Loucy (cell line): ENCODE data around the gene LPIN1.

ENCODE experiments used
- H2AFZ ChIP-seq: fragments of 200-600 bp; sonication (generic); 2 replicates; pipeline ENCODE4 v1.6.0; 2016; ENCODE audit warnings: antibody characterized with exemption, mild to moderate bottlenecking, low read length, moderate library complexity
- H3F3A ChIP-seq: fragments of 200-600 bp; 2 replicates; pipeline ENCODE4 v1.6.0; 2016; ENCODE audit warnings: antibody characterized with exemption, low read depth, mild to moderate bottlenecking
- H3K27me3 ChIP-seq: fragments of 200-600 bp; sonication (generic); 2 replicates; pipeline ENCODE4 v1.6.1; 2014; ENCODE audit warnings: low read length, mild to moderate bottlenecking; ENCODE audit not compliant: insufficient read depth, poor library complexity, severe bottlenecking
- H3K36me3 ChIP-seq: fragments of 200-600 bp; sonication (generic); 2 replicates; pipeline ENCODE4 v1.6.1; 2016; ENCODE audit warnings: low read length; ENCODE audit not compliant: insufficient read depth
- H3K4me1 ChIP-seq: fragments of 200-600 bp; sonication (generic); 2 replicates; pipeline ENCODE4 v1.5.1; 2014; ENCODE audit warnings: low read length, mild to moderate bottlenecking; ENCODE audit not compliant: insufficient read depth, poor library complexity, severe bottlenecking
- H3K4me2 ChIP-seq: fragments of 200-600 bp; sonication (generic); 2 replicates; pipeline ENCODE4 v1.6.0; 2014; ENCODE audit warnings: antibody characterized with exemption, low read length, low read depth, mild to moderate bottlenecking; ENCODE audit not compliant: poor library complexity, severe bottlenecking
- H3K4me3 ChIP-seq: fragments of 200-600 bp; sonication (generic); 2 replicates; pipeline ENCODE4 v1.5.1; 2014; ENCODE audit warnings: low read length, mild to moderate bottlenecking, mixed read lengths; ENCODE audit not compliant: poor library complexity, severe bottlenecking
- H3K79me2 ChIP-seq: fragments of 200-600 bp; sonication (generic); 2 replicates; pipeline ENCODE4 v1.6.1; 2014; ENCODE audit warnings: low read length; ENCODE audit not compliant: insufficient read depth
- H3K9ac ChIP-seq: fragments of 200-600 bp; sonication (generic); 2 replicates; pipeline ENCODE4 v1.6.0; 2014; ENCODE audit warnings: mild to moderate bottlenecking, low read depth, low read length, moderate library complexity; ENCODE audit not compliant: poor library complexity, severe bottlenecking
- H3K9me2 ChIP-seq: fragments of 200-600 bp; sonication (generic); replicated peaks from 2 replicates; pipeline ENCODE4 v1.6.1; 2016; ENCODE audit warnings: low read depth, low read length, mixed read lengths
- H3K9me3 ChIP-seq: fragments of 200-600 bp; sonication (generic); 2 replicates; pipeline ENCODE4 v1.6.1; 2014; ENCODE audit warnings: mild to moderate bottlenecking, antibody characterized with exemption, low read length, low read depth; ENCODE audit not compliant: insufficient read depth
- H4K20me1 ChIP-seq: fragments of 200-600 bp; sonication (generic); 2 replicates; pipeline ENCODE4 v1.6.0; 2014; ENCODE audit warnings: antibody characterized with exemption, low read length, mild to moderate bottlenecking; ENCODE audit not compliant: insufficient read depth, poor library complexity, severe bottlenecking
- CTCF ChIP-seq: fragments of 200-600 bp; sonication (generic); conservative IDR thresholded peaks from 2 replicates; pipeline ENCODE4 v1.5.1; 2014; ENCODE audit warnings: mild to moderate bottlenecking, antibody characterized with exemption, low read length
- EZH2phosphoT487 ChIP-seq: fragments of 200-600 bp; IDR thresholded peaks from 2 replicates; pipeline ENCODE4 v1.6.1; 2018; ENCODE audit warnings: antibody characterized with exemption, mild to moderate bottlenecking, moderate library complexity, borderline replicate concordance

Gene LPIN1

GRCh38 chr2:11746376-11746806 is at the start of gene LPIN1:
Gene LPIN1 (plus strand): TSS chr2:11746632. CDS start chr2:11765542, 18,910 bp downstream.
- peaks cover 53% of the 10 kb centered on the region for H3K79me2 ChIP-seq
- H3F3A ChIP-seq: no peaks in the 10 kb centered on the region
- TF ChIP-seq CTCF (no peak), EZH2phosphoT487 (no peak)

DNA sequence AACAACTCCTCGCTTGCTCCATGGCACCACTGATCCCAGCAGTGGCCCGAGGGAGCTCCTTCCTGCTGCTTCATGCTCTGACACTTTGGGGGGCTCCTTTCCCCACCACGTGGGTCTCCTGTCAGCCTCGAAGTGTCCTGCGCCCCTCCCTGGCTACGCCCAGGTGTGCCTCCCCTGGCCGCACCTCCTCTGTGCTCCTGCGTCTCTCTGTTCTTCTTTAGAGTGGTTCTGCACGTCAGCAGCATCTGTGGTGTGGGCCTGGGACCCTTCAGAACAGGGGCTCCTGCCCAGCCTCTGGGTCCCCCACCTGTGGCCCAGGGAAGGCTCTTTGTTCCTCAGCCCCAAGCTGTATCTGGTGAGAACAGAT is 49.7 kb upstream of the LPIN1 start:
- H3K9me3 ChIP-seq: no peaks in the 10 kb centered on the region
- no peaks in the 10 kb centered on the region for H3K36me3 ChIP-seq
- H3K79me2 ChIP-seq: no peaks in the 10 kb centered on the region
- H3K9ac ChIP-seq: no peak overlapping the region
- H3K9me2 ChIP-seq: no peaks in the 10 kb centered on the region
- peaks cover 8% of the 10 kb centered on the region for H3K4me1 ChIP-seq
- TF ChIP-seq CTCF (no peak), EZH2phosphoT487 (no peak)
- H3F3A ChIP-seq: no peaks in the 10 kb centered on the region
- no peak overlapping the region for H2AFZ ChIP-seq
- no peaks in the 10 kb centered on the region for H3K27me3 ChIP-seq
- H4K20me1 ChIP-seq: no peaks in the 10 kb centered on the region
- no peak overlapping the region for H3K4me2 ChIP-seq
- no peak overlapping the region for H3K4me3 ChIP-seq

More at GRCh38 chr2:11746376-11746806, at the start of gene LPIN1:
- no peaks in the 10 kb centered on the region for H3K36me3 ChIP-seq
- peak within 1 kb of the TSS; percentile 62; the same call in 1 of the 2 replicates for H2AFZ ChIP-seq
- H3K9me3 ChIP-seq: no peaks in the 10 kb centered on the region
- peaks cover 19% of the 10 kb centered on the region for H4K20me1 ChIP-seq
- peak within 1 kb of the TSS; percentile 88 for H3K9ac ChIP-seq
- H3K4me2 ChIP-seq: peak within 1 kb of the TSS; percentile 96
- no peaks in the 10 kb centered on the region for H3K9me2 ChIP-seq
- H3K4me3 ChIP-seq: peak within 1 kb of the TSS; percentile 91
- H3K27me3 ChIP-seq: no peaks in the 10 kb centered on the region
- peaks cover 68% of the 10 kb centered on the region for H3K4me1 ChIP-seq

GRCh38 chr2:11697103-11697871 is 49.1 kb upstream of the LPIN1 start:
- Histone ChIP-seq H3K9me2 (no peaks in the 10 kb centered on the region), H3K4me2 (no peak overlapping the region), H3K9me3 (no peaks in the 10 kb centered on the region), H3K4me3 (no peak overlapping the region), H3K27me3 (no peaks in the 10 kb centered on the region), H3K36me3 (no peaks in the 10 kb centered on the region), H2AFZ (no peak overlapping the region), H4K20me1 (no peaks in the 10 kb centered on the region), H3K4me1 (peaks cover 14% of the 10 kb centered on the region), H3K79me2 (no peaks in the 10 kb centered on the region), H3K9ac (no peak overlapping the region), H3F3A (no peaks in the 10 kb centered on the region)
- no peak for TF ChIP-seq CTCF
- no peak for TF ChIP-seq EZH2phosphoT487
